NCI-H128 (cell line): ENCODE measurements around the gene RPL38.

Source experiments
- DNase-seq: peaks from one replicate; lab custom pipeline; 2025; ENCODE audit not compliant: unreplicated experiment; lab: John Stamatoyannopoulos, UW

RPL38 gene

DNA sequence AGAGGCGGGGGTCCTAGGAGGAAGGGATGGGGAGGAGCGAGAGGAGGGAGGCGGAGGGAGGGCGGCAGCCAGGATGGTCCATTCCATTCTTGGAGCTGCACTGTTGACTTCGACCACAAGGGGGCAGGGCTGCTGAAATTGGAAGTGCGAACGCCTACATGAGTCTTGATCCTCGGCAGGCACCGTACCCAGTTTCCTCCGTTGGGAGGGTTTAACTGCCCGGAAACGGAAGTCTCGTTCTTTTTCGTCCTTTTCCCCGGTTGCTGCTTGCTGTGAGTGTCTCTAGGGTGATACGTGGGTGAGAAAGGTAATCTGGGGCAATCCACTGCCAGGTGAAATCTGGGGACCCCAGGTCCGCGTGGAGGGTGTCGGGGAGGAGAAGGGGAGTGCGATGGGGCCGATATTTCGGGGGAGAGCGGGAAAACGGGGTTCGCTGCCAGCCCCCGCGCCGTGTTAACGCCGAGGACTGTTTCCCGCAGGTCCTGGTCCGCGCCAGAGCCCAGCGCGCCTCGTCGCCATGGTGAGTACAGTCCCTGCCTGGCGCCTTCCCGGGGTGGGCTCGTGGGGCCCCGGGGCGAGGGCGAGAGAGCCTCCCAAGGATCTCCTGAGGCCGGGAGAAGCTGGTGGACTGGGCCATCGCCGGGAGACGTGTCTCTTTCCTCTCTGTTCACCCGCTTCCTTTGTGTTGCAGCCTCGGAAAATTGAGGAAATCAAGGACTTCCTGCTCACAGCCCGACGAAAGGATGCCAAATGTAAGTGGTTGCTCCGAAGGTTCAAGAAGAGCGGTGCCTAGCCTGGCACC, at the start of gene RPL38:
TSS of gene RPL38 (plus strand) at position 240 of the 802 bp plus-strand sequence. CDS start at position 518, 278 bp downstream.
- peak; percentile 92 for DNase-seq

DNA sequence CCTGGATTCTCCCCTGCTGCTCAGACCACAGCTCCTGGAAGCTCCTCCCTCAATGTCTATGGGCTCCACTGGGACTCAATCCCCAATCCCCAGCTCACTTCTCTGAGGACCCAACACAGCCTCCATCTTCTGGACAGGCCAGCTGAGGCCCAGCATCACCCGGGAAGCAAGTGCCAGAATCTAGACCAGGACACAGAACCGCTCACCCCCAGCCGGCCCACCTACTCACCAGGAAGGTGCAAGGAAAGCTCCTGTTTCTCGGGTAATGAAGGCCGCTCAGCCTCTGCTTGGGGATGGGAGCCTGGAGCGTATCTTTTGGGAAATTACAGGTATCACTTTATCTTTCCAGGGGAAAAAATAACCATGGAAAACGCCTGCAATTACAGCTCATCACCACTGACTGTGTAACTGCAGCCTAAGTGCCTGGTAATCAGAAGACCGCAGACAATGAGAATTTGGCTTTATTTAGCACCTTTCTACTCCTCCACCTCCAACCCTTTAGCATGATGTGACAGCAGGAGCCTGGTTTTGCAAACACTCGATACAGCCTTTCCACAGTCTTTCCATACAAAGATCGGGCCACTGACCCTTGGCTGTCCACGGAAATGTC, 49.6 kb upstream of the RPL38 start:
- no peak for DNase-seq

DNA sequence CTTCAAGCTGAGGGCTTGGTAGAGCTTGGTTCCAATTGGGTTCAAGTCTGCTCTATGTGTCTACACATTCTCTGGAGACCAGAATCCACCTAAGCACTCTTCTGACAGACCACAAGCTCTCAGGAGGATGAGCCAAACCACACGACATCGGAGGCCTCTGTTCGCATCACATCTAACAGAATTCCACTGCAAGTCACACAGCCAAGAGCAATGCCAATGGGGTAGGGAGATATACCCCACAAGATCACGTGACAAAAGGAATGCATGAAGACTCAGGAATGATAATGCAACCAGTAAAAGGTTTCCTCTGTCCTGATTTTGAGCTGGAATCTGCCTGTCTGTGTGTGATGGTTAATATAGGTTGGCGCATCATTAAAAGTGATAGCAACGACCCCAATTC, 46.6 kb upstream of the RPL38 start:
- DNase-seq = no peak

DNA sequence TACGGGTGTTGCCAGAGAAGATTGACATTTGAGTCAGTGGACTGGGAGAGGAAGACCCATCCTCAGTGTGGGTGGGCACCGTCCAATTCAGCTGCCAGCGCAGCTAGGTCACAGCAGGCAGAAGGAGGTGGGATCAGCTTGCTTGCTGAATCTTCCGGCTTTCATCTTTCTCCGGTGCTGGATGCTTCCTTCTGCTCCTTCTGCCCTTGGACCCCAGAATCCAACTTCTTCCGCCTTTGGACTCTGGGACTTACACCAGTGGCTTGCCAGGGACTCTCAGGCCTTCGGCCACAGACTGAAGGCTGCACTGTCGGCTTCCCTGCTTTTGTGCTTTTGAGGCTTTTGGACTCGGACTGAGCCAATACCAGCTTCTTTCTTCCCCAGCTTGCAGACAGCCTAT, 46.1 kb upstream of the RPL38 start:
- DNase-seq = no peak

DNA sequence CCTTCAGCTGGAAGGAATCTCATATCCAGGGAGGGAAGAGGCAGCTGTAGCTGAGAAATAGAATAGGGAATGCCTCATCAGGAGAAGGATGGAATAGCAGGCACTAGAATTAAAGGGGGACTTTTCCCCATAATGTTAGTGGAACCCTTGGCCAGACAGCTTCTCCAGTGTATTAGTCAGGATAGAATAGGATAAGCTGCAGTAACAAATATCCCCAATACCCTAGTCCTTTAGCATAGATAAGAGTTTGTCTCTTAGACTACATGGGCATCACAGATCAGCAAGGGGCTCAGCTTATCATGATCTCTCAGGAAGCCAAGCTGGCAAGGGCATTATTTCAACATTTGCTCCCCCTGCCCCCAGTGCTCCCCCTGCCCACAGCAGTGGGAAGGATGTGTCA, 44.7 kb upstream of the RPL38 start:
- DNase-seq = no peak

DNA sequence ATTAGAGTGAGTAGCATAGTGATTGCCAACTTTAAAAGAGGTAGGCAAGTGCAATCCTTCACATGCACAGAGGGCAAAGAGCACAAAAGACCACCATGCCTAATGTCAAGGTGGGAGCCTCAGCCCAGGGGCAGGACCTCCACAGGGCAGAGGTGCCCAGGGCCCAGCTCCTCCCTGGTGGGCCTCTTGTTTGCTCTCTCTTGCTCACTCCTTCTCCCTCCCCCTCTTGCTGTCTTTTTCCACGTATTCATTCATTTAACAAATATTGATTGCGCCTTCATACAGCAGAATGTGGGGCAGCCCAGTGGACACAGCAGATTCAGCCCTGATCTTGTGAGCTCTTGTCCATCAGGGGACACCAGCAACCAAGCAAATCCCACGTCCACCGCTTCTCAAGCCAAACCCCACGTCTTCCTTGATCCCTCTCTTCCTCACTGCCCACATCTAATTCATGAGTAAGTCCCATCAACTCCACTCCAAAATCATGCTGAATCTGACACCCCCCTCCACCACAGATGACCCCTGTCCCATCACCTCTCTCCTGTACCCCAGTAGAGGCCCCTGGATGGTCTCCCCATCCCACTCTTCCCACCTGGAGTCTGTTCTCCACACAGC, 44.1 kb upstream of the RPL38 start:
- no peak for DNase-seq

DNA sequence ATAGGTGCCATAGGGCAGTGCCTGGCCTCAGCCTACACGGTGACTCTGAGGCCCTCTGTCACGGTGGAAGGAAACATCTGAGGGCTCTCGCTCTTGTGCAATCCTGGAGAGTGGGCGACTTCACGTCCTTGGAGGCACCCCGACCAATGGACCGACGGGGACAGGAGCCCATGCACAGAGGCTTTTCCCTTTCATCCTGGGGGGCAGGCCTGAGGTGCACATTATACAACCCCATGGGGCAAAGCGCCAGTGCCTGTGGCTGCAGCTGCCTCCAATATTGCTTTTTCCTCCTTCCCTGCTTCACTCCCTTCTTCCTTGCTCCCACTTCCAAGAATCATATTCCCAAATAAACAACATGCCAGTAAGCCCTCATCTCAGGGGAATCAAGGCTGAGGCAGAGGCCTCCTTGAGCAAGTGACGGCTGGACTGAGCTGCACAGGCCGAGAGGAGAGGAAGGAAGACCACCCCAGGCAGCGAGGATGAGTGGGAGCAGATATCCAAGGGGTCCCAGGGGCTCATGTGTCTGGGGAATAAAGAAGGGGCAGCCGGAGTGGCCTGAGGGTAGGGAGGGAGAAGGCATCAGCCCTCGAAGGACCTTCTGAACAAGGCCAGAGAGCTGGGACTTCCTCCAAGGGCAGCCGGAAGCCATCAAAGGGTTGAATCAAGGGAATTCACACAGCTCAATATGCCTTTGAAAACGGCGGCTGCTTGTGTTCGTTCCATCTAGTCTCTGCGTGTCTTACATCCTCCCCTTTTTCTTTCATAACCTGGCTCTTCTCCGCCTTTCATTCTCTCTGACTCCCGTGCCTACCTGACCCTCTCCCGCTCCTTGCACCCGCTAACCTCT, 42.6 kb upstream of the RPL38 start:
- no peak for DNase-seq

DNA sequence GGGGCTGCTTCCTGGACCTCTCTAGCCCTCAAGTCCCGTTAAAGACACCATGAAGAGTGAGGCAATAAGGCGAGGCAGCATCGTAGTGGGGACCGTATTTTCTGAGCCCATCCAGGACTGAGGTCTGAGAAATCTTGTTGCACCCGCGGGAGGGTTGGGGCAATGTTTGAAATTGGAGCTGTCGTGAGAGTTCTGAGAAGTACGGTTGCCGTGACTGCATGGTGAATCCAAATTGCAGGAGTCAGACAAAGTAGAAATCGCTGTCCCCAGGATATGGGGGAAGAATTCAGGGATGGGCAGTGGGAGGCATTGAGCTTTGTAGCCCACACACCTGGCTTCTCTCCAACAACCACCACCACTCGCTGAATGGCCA, 42.0 kb upstream of the RPL38 start:
- no peak for DNase-seq

DNA sequence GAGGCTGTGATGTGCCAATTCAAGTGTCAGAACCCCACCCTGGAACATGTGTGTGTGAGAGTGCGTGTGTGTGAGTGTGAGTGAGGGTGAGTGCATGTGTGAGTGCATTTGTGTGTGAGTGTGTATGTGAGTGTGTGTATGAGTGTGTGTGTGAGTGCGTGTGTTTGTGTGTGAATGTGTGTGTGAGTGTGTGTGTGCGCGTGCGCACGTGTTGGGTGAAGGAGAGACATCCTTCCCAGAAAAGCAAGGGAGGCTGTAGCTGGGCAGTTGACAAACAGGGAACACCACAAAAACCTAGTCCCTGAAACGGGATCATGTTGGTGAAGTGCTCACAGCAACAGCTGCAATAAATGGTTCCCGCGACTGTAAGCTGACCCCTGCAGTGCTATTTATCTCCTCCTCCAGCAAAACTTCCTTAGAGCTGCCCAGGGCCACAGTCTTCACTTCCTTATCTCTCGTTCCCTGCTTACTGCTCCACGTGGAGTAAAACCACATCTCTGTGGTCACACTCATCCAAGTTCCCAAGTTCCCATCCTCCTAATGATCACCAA, 40.1 kb upstream of the RPL38 start:
- no peak for DNase-seq

DNA sequence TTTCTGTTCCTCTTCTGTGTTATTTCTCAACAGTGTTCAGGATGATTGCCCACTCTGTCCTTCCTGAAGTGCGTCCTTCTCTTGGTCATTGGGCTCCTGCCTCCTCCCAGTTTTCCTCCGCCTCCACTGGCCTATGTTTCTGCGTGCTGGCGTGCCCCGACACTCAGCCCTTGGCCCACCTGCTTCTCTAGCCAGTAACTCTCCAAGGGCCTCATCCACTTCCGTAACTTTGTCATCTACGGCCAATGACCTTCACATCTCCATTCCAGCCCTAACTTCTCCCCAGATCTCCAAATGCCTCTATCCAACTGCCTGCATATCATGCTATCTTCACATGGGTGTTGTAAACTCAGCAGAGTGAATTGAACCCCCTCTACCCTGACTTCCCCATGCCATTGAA, 39.6 kb upstream of the RPL38 start:
- no peak for DNase-seq

DNA sequence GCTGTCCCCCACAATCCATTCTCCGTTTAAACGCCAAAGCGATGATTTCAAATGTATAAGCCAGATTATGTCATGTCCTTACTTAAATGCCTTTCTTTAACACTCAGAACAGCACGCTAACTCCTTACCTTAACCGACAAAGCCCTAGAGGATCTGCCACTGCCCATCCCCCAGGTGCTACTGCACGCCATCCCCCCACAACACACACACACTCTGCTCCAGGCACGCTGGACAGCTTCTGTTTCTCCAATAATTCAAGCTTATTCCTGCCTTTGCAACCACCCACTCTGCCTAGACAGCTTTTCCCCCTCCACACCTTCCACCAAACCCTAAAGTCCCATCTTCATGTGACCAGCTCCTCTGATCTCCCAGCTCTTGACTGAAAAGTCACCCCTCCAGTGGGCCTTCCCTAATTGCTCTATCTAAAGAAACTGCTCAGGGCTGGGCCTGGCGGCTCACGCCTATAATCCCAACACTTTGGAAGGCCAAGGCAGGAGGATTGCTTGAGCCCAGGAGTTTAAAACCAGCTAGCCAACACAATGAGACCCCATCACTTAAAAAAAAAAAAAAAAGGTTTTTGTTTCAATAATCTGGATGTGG, 38.9 kb upstream of the RPL38 start:
- no peak for DNase-seq

DNA sequence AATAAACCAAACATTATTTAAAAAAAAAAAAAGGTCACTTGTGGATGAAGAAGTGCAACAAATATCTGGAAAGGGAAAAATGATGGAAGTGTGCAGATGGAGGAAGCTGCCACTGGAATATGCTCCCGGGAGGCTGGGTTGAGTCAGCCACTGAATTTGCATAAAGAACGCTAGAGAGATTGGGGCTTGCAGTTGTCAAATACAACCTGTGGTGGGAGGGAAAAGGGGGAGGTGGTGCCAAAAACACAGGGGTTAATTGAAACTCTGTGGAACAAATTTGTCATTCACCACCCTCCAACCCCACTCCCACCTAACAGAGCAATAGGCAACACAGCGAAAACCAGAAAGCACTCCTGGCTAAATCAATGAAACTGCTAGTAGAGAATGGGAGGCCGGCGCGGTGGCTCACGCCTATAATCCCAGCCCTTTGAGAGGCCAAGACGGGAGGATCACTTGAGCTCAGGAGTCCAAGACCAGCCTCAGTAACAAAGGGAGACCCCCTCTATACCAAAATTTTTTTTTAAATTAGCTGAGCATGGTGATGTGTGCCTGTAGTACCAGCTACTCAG, 37.6 kb upstream of the RPL38 start:
- DNase-seq = no peak

DNA sequence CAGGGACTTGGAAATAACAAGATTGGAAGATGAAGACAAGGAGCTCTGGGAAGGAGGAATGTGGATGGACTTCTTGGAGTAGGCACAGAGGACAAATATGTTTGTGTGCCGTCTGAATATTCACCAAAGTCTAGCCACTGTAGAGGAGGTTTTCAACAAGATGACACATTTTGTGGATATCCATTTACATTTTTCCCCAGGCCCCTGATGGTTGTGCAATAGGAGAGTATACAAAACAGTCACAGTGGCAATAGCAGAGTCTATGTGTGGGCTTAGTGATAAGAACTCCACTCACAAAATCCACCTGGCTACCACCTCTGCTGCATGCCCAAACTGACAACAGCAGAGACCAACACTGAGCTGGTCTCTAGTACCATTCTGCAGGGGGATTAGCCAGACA, 32.6 kb upstream of the RPL38 start:
- no peak for DNase-seq

DNA sequence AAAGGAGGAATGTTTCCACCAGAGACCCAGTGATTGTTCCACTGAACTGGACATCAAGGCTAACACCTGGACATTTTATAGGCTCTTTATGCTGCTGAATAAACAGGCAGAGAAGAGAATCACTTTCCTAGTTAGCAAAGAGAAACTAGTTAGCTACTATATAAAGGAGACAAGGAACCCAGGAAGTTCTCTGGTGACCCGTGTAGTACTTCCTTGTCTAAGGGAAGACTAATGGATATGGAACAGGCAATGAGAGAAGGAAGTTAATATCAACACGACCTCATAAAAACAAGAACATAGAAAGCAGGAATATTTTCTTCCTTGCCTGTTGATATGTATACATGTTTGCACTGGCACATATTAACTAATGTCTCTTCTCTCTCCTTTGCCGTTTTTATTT, 30.8 kb upstream of the RPL38 start:
- DNase-seq = no peak

DNA sequence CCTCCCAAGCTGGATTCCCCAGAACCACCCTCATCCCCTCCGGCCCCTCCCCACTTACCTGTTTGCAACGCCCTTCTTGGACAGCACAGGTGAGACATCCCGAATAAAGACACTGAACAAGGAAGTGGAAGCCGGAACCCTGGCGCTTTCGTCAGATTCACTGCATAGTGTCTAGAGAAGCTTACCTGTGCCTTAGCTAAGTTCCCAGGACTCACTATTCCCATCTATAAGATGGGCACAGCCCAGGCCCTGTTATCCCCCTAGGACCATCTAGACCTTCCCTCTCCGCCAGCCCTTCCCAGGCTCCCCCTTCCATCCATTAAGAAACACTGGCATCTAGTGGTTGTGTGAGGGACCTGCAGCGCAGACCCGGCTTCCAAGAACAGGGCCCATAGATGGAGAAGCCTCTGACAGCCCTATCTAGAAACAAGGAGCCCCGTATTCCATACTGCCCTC, 26.9 kb upstream of the RPL38 start:
- peak; percentile 46 for DNase-seq

DNA sequence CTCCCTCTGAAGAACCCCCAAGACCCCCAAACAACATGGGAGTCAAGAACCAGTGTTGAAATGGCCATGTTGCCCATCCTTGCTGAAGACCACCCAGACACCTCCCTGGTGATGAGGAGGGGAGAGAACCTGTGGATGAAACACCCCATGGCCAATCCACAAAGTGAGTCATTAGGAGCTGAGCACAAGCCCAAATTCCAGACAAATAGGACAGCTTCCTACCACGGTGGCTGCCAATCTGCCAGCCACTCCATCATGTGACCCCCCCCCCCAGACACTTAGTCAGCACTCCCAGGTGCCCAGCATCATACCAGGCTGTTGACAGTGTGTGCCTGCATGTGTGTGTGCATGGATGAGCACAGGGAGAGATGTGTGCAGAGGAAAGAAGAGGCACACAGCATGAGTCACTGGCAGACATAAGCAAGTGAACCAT, 26.4 kb upstream of the RPL38 start:
- no peak for DNase-seq

DNA sequence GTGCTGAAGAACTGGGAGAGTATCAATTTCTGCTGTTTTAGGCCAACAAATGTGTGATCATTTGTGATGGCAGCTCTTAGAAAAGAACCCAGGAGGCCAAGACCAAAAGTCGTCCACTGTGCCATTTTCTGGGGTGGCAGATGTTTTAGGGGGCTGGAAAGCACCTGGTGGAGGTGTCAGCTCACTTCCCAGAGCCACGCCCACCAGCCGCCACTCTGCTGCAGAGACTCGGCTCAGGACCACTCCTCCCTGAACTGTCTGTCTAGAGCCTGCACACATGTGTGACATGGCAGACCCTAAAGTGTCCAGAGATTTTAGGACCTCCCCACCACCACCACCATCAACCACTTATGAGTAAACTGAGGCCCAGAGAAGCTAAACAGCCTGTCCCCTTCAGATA, 23.9 kb upstream of the RPL38 start:
- no peak for DNase-seq

DNA sequence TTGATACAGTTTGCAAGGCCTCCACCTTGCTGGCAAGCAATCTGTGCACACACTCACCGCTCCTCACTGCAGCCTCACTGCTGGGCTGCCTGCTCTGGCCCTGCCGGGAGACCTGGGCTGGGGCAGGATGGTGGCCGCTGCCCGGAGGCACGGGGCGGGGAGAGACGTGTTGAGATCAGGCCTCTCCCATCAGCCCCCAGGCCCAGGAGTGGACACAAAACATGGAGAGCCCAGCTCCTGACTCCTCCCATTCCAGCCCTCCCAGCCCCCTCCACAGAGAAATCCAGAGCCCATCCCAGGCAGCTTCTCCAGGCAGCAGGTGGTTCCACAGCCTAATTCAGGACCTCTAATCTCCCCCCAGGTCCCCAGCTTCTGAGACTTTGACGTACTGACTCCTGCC, 23.1 kb upstream of the RPL38 start:
- no peak for DNase-seq

DNA sequence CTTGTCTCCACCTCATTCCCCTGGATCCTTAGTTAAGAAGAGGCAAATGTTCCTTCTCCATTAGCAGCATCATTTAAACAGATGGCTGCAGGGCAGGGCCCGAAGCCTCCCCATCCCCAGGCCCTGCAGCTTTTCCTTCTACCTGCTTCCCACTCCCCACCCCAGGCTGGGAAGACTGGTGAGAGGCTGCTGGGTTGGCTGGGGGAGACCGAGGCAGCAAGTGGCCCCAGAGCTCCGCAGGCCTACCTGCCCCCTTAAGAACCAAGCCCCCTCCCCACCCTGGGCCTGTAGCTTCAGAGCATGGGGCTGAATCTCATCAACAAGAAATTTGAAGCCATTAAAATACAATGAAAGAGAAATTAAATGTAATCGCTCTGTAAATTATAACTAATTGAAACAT, 22.1 kb upstream of the RPL38 start:
- DNase-seq = no peak

DNA sequence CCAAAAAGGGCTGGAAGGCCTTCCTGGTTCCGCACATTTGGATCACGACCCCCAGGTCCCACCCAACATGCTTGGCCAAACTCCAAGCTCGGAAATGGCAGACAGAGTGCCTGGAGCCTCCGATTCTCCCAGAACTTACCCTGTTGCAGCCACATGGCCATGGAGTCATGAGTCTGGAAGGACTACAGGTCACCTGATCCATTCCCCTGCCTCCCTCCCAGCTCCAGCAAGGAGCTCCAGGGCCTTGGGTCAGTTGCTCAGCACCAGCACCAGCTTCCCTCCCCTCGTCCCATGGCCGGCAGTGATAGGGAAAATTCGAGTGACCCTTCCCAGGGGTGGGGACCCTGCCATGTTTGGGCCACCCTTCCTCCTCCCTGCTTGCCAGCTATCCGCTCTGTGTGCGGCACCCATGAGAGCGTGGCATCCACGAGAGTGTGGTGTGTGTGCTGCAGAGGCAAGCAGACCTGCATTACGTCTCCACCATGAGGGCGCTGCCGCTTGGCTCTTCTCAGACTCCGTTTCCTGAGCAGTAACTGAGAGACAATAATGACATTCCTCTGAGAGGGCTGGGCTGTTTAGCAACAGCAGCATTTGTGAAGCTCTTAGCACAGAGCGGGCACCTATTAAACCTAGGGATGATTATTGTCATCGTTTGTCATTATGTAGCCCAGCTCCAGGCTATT, 21.3 kb upstream of the RPL38 start:
- no peak for DNase-seq
